Heart left ventricle (tissue), 16 donors: Measurements from ENCODE around the gene CHST11. TPM values are rescaled to one million over a fixed set of nuclear protein-coding genes. Genes with fewer than 3 reads are reported as not detected.

Source experiments
- ATAC-seq, 4 donors: fragments of 200-7000 bp; cut with Tn5 transposase; one replicate each; pipeline ENCODE4 v1.9.1; 2020 to 2022; ENCODE audit warnings: moderate library complexity in 4 of 4, mild to moderate bottlenecking in 3 of 4, moderate number of reproducible peaks in 1 of 4
- DNase-seq, 5 donors: peaks; one replicate each; pipeline ENCODE4 v3.0.0-alpha.2; 2020
- H3K27ac ChIP-seq, 12 donors: fragments of 200-600 bp; sonication (generic) in 4 of 12; one replicate each; pipeline versions ENCODE4 v1.5.0 to v1.8.0; 2016 to 2022; ENCODE audit warnings: mild to moderate bottlenecking in 2 of 12
- H3K27me3 ChIP-seq, 9 donors: fragments of 200-600 bp; sonication (generic) in 2 of 9; one replicate each; pipeline versions ENCODE4 v1.5.1 to v1.8.0; 2016 to 2022; ENCODE audit warnings: mild to moderate bottlenecking in 3 of 9
- H3K36me3 ChIP-seq, 9 donors: fragments of 200-600 bp; sonication (generic) in 2 of 9; one replicate each; pipeline versions ENCODE4 v1.5.0 to v1.8.0; 2018 to 2022; ENCODE audit warnings: mild to moderate bottlenecking in 2 of 9
- H3K4me1 ChIP-seq, 12 donors: fragments of 200-600 bp; sonication (generic) in 4 of 12; one replicate each; pipeline versions ENCODE4 v1.5.0 to v1.8.0; 2016 to 2022; ENCODE audit warnings: mild to moderate bottlenecking in 3 of 12
- H3K4me3 ChIP-seq, 12 donors: fragments of 200-600 bp; sonication (generic) in 4 of 12; one replicate each; pipeline versions ENCODE4 v1.5.0 to v1.8.0; 2017 to 2022; ENCODE audit warnings: mild to moderate bottlenecking in 9 of 12, moderate library complexity in 4 of 12
- H3K9me3 ChIP-seq, 12 donors: fragments of 200-600 bp; sonication (generic) in 4 of 12; one replicate each; pipeline versions ENCODE4 v1.5.0 to v1.8.0; 2016 to 2022; ENCODE audit warnings: mild to moderate bottlenecking in 1 of 12
- CTCF ChIP-seq, 12 donors: fragments of 200-600 bp; sonication (generic) in 4 of 12; IDR thresholded peaks; one replicate each; pipeline versions ENCODE4 v1.5.0 to v1.8.0; 2018 to 2022; ENCODE audit warnings: antibody characterized with exemption in 12 of 12, mild to moderate bottlenecking in 5 of 12
- POLR2A ChIP-seq, 2 donors: fragments of 450-650 bp; IDR thresholded peaks; one replicate each; pipeline ENCODE4 v1.6.1; 2017; ENCODE audit warnings: antibody characterized with exemption in 2 of 2, mild to moderate bottlenecking in 2 of 2, moderate library complexity in 2 of 2
- WGBS, 4 donors: extraction: QIAGEN DNeasy Blood & Tissue Kit in 2 of 4; methylation state at CpG; one replicate each; pipeline versions ENCODE4 v1.1.5 to v1.1.7; 2013 to 2018; 5-methylcytosine and 5-hydroxymethylcytosine counted together
- intact Hi-C, 10 donors: fragments of 100-400 bp; cut with DNase I; formaldehyde crosslinking; loops; one replicate each; pipeline versions ENCODE4 v1.11.1 to v1.14.2; 2022
- polyA plus RNA-seq, 2 donors: library from polyadenylated mRNA; stranded (reverse); fragments of 200-250 nt; gene quantifications; one replicate each; pipeline ENCODE4 v1.2.3, GENCODE V29; 2013
- total RNA-seq, 9 donors: library from RNA; depleted of rRNA in 2 of 9; stranded (reverse); fragments of >200 nt in 2 of 9; fragmentation: NEBNext Ultra II Directional in 3 of 9; extraction: Animal tissue kit (Norgen Biotek cat#: 25700) in 3 of 9; gene quantifications; one replicate each; pipeline versions ENCODE4 v1.1.0 to v1.2.4, GENCODE V29; 2016 to 2023
- donor health status: ischemic (EF 13 %, LVEDD 7.1; RV severe dilation, severe dysfunction).
- donor health status: healthy with polysubstance abuse.
- donor health status: DM: no; HTN: yes; CAD: no.
- donor health status: DM: no; HTN: no; CAD: no.
- donor health status: ischemic (EF 25% LVEDD 6.9; RV normal size, moderate dysfunction).
- donor health status: ischemic (EF 25% LVEDD 5.7; RV mildly dilated, moderate dysfunction).
- donor health status: healthy.
- donor health status: DM: yes; HTN: yes; CAD: no.
- donor health status: ischemic (EF 35%, LVEDD 5.7; RV mildly dilated, moderate dysfunction).
- donor health status: nonischemic (EF 11% LVEDD 7.7; RV severe dilation, severe dysfunction).
- donor health status: DM: yes; HTN: yes; CAD: no.
- donor health status: PGD.
- donor health status: ischemic (EF 29% LVEDD 5.4; RV normal size, mild dysfunction).
- donor health status: nonischemic (EF 23%, LVEDD 6.1; RV moderate dilation, normal function).

Gene CHST11
- total and polyA plus RNA-seq, 11 donors = 1.1 to 16.9 (median 3.4) TPM

GRCh38 chr12:104784592-104784991, 327.8 kb downstream of the CHST11 start:
- no peak for TF ChIP-seq CTCF (IDR thresholded peaks at IDR 0.05)
- no peak for TF ChIP-seq POLR2A (IDR thresholded peaks at IDR 0.05)
- 53 to 73% (median 61%) methylated on average over 1 of the region's 1 CpG for WGBS, 4 donors

GRCh38 chr12:104785886-104786285, 329.1 kb downstream of the CHST11 start:
- DNase-seq (no peak), ATAC-seq (no peak)
- Histone ChIP-seq H3K27ac (no peak overlapping the region), H3K27me3 (no peaks in the 10 kb centered on the region), H3K36me3 (no peaks in the 10 kb centered on the region), H3K4me1 (peaks cover 0 to 14% (median 0%) of the 10 kb centered on the region in 12 donors), H3K9me3 (peaks cover 0 to 12% (median 0%) of the 10 kb centered on the region in 12 donors), H3K4me3 (no peak overlapping the region)
- 67 to 72% (median 72%) methylated on average over 5 of the region's 5 CpGs for WGBS, 4 donors
- intact Hi-C loops = no loop called here
- TF ChIP-seq POLR2A (IDR thresholded peaks at IDR 0.05) (no peak), CTCF (IDR thresholded peaks at IDR 0.05) (no peak)

More at GRCh38 chr12:104784592-104784991, 327.8 kb downstream of the CHST11 start:
- no peak for ATAC-seq
- peaks cover 0 to 11% (median 0%) of the 10 kb centered on the region in 12 donors for H3K4me1 ChIP-seq
- intact Hi-C loops = no loop called here
- no peak overlapping the region for H3K27ac ChIP-seq
- no peaks in the 10 kb centered on the region for H3K36me3 ChIP-seq
- no peak overlapping the region for H3K4me3 ChIP-seq
- no peak for DNase-seq
- peaks cover 0 to 20% (median 2%) of the 10 kb centered on the region in 12 donors for H3K9me3 ChIP-seq
- no peaks in the 10 kb centered on the region for H3K27me3 ChIP-seq

GRCh38 chr12:104786352-104786751, 329.6 kb downstream of the CHST11 start:
- TF ChIP-seq CTCF (IDR thresholded peaks at IDR 0.05) (no peak), POLR2A (IDR thresholded peaks at IDR 0.05) (no peak)
- ATAC-seq (no peak), DNase-seq (no peak)
- Histone ChIP-seq H3K4me1 (peaks cover 0 to 14% (median 0%) of the 10 kb centered on the region in 12 donors), H3K36me3 (no peaks in the 10 kb centered on the region), H3K27ac (no peak overlapping the region), H3K4me3 (no peak overlapping the region), H3K9me3 (peaks cover 0 to 8% (median 0%) of the 10 kb centered on the region in 12 donors), H3K27me3 (no peaks in the 10 kb centered on the region)
- WGBS, 4 donors = 85 to 95% (median 92%) methylated on average over 5 of the region's 5 CpGs
- intact Hi-C loops = no loop called here

- DNase-seq (peak in 1 of 5 donors; percentile 22), ATAC-seq (no peak)
- Histone ChIP-seq H3K4me3 (no peak overlapping the region), H3K27ac (no peak overlapping the region), H3K4me1 (peaks cover 0 to 23% (median 5%) of the 10 kb centered on the region in 12 donors), H3K27me3 (no peaks in the 10 kb centered on the region), H3K36me3 (no peaks in the 10 kb centered on the region), H3K9me3 (no peaks in the 10 kb centered on the region)
- intact Hi-C loops = no loop called here
- TF ChIP-seq POLR2A (IDR thresholded peaks at IDR 0.05) = no peak
- no peak for TF ChIP-seq CTCF (IDR thresholded peaks at IDR 0.05)
Observed at GRCh38 chr12:104788840-104789271, 332.1 kb downstream of the CHST11 start.
